Measurements from ENCODE around the gene C19orf73. TPM values are rescaled to one million over a fixed set of nuclear protein-coding genes. Genes with fewer than 3 reads are reported as not detected.

The C19orf73 gene
- total and polyA plus RNA-seq, 9 of the 15 experiments (the other 6 are each of a cell fraction or from before 2014, with no cell fraction given): 0.08 to 7.4 (median 1.4) TPM

DNA sequence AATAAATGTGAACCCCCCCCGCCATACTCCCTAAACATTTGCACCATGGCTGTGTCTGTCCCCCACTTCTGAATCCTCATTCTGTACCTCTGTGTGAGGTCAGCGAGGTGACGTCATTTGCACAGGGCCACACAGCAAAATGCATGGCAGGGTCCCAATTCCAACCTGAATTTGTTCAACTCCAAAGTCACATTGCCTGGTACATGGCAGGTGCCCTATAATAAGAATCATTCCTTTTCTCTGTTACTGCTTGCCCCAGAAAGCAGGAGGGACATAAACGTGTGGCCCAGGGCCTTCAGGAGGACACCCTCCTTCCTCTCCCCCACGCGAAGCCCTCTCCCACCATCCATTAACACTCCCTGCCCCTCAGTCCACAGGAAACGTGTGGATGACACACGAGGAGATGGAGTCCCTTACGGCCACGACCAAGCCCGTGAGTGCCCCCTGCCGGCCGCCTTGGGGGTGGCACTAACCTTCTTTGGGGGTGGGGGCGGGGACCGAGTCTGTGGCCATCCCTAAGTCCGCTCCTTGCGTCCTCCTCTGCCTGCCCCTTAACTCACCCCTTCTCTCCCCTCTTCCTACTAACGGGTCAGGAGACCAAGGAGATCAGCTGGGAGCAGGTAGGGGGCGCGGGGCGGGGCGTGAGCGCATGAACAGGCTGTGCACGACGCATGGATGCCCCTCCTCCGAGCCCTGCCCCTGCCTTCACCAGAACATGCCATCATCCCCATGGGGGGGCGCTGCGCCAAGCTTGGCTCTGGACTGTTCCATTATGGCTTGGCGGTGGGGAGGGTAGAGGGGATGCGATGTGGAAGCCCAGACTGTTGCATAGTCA is 26.8 kb upstream of the C19orf73 start (continued):
- TF ChIP-seq, protein P1, sequence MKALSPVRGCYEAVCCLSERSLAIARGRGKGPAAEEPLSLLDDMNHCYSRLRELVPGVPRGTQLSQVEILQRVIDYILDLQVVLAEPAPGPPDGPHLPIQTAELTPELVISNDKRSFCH (CRISPR knock-in tag; IDR thresholded peaks at IDR 0.05): no peak
- TF ChIP-seq, protein P1 (tag; IDR thresholded peaks at IDR 0.05): no peak
- TF ChIP-seq E2F6 (IDR thresholded peaks at IDR 0.05; ENCODE audit: borderline replicate concordance in 1 of 2, extremely low read depth in 1 of 2, insufficient read depth in 1 of 2, insufficient read length in 1 of 2, low read depth in 1 of 2, low read length in 1 of 2, poor library complexity in 1 of 2, severe bottlenecking in 1 of 2) (peak in 1 of 2 experiments; percentile 46), CBX5 (IDR thresholded peaks at IDR 0.05; ENCODE audit: borderline replicate concordance, low read depth) (no peak), NFE2 (IDR thresholded peaks at IDR 0.05; ENCODE audit: low read depth) (0 out of 2 replicates have a peak, but pooled peaks have one; percentile 1), ZNF707 (CRISPR knock-in tag; conservative IDR thresholded peaks at IDR 0.05) (no peak), SIX5 (IDR thresholded peaks at IDR 0.05; ENCODE audit: borderline replicate concordance in 1 of 2, insufficient read depth in 1 of 2, low read depth in 1 of 2, low read length in 2 of 2) (peak in 1 of 2 experiments; percentile 17; a peak in 2 of 4 replicates), ZNF282 (CRISPR knock-in tag; IDR thresholded peaks at IDR 0.05) (no peak), RAD21 (CRISPR knock-in tag; conservative IDR thresholded peaks at IDR 0.05 in 1 of 2, IDR thresholded peaks at IDR 0.05 in 1 of 2) (peak; percentile 74 to 76), SRF (CRISPR knock-in tag; IDR thresholded peaks at IDR 0.05) (peak in 1 of 2 experiments; percentile 75; a peak in 2 of 4 replicates), U2AF2 (optimal IDR thresholded peaks at IDR 0.05; ENCODE audit: low read depth, low read length) (no peak), NR2C1 (IDR thresholded peaks at IDR 0.05) (peak; percentile 59), NR2C1 (tag; IDR thresholded peaks at IDR 0.05) (no peak), SMARCA4 (IDR thresholded peaks at IDR 0.05) (peak; percentile 46; the same call in 1 of the 2 replicates), FOXJ2 (tag; IDR thresholded peaks at IDR 0.05) (no peak), ZHX1 (conservative IDR thresholded peaks at IDR 0.05; ENCODE audit: low read length) (no peak), HDGF (IDR thresholded peaks at IDR 0.05) (no peak), THRAP3 (IDR thresholded peaks at IDR 0.05; ENCODE audit: borderline replicate concordance) (no peak), SRSF3 (IDR thresholded peaks at IDR 0.05; ENCODE audit: insufficient read depth, low read length) (no peak), BHLHE40 (IDR thresholded peaks at IDR 0.05; ENCODE audit: low read length) (peak; percentile 85), SAFB2 (IDR thresholded peaks at IDR 0.05; ENCODE audit: borderline replicate concordance, low read depth, low read length, severe bottlenecking) (no peak)
- TF ChIP-seq, protein P2, sequence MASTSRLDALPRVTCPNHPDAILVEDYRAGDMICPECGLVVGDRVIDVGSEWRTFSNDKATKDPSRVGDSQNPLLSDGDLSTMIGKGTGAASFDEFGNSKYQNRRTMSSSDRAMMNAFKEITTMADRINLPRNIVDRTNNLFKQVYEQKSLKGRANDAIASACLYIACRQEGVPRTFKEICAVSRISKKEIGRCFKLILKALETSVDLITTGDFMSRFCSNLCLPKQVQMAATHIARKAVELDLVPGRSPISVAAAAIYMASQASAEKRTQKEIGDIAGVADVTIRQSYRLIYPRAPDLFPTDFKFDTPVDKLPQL (IDR thresholded peaks at IDR 0.05; ENCODE audit: extremely low read depth, insufficient read length): no peak

Data from K562 (cell line).